Measurements from ENCODE around the gene PSMA2.

- TF ChIP-seq CTCF (conservative IDR thresholded peaks at IDR 0.05), result no peak
- no peak for TF ChIP-seq EZH2 (IDR thresholded peaks at IDR 0.05; ENCODE audit: low read depth)
Observed at GRCh38 chr7:42907316-42907715, 24.7 kb downstream of the PSMA2 start.

All from PC-9 (cell line).